ENCODE measurements around the gene APOL2.
A peak's percentile ranks its signal among the peaks of the same experiment; 100 is the strongest.

The APOL2 gene

DNA sequence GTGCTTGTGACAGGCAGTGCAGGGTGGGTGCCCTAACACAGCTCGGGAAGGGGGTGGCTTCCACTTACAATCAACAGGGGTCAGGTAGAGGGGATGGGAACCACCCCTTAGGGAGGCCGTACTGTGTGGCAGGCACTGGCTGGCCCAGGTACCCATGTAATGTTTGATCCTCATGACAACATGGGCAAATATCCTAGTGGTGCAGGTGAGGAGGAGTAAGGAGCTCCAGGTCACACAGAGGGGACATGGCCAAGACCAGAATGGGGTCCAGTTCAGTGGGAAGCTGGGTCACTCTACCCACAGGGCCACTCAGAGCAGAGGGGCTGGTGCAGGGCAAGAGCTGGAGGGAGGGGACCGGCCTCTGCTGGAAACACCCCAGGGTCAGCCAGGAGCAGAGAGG lies 40.8 kb downstream of the APOL2 start:
- TF ChIP-seq, protein P1, sequence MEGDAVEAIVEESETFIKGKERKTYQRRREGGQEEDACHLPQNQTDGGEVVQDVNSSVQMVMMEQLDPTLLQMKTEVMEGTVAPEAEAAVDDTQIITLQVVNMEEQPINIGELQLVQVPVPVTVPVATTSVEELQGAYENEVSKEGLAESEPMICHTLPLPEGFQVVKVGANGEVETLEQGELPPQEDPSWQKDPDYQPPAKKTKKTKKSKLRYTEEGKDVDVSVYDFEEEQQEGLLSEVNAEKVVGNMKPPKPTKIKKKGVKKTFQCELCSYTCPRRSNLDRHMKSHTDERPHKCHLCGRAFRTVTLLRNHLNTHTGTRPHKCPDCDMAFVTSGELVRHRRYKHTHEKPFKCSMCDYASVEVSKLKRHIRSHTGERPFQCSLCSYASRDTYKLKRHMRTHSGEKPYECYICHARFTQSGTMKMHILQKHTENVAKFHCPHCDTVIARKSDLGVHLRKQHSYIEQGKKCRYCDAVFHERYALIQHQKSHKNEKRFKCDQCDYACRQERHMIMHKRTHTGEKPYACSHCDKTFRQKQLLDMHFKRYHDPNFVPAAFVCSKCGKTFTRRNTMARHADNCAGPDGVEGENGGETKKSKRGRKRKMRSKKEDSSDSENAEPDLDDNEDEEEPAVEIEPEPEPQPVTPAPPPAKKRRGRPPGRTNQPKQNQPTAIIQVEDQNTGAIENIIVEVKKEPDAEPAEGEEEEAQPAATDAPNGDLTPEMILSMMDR (conservative IDR thresholded peaks at IDR 0.05; ENCODE audit: control insufficient read depth, insufficient read depth, low read depth, low read length), result no peak
- H3K4me3 ChIP-seq (ENCODE audit: control insufficient read depth, low read depth, low read length), result no peak overlapping the region
- DNase-seq (ENCODE audit: low read depth), result no peak

DNA sequence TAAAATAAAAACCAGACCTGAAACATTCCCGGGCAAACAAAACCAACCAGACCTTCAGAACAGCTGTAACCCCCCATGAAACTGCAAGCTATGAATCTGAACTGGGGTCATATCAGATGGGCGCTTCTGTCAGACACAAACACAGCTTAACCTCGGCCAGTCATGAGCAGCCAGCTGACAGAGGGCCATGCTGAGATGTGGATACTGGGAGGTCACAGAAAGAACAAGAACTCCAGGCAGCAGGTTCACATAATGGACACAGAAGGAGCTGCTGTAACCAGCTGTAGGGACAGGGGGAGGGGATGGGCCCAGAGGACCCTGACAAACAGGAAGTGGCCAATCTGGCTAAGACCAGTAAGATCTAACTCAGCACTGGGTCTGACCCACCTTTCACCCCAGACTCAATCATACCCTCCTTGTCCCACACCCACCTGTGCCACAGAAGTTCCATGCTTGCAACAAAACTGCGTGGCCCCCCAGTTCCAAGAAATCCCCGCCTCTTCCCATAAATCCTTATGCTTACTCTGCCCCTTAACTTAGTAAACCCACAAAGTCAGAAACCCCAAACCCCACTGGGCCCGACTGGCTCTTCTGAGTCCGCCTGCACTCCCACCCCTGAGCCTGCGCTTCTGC lies 41.7 kb downstream of the APOL2 start:
- H3K4me3 ChIP-seq (ENCODE audit: control insufficient read depth, low read depth, low read length), result no peak overlapping the region
- DNase-seq (ENCODE audit: low read depth), result no peak
- TF ChIP-seq, protein P1 (conservative IDR thresholded peaks at IDR 0.05; ENCODE audit: control insufficient read depth, insufficient read depth, low read depth, low read length), result no peak

DNA sequence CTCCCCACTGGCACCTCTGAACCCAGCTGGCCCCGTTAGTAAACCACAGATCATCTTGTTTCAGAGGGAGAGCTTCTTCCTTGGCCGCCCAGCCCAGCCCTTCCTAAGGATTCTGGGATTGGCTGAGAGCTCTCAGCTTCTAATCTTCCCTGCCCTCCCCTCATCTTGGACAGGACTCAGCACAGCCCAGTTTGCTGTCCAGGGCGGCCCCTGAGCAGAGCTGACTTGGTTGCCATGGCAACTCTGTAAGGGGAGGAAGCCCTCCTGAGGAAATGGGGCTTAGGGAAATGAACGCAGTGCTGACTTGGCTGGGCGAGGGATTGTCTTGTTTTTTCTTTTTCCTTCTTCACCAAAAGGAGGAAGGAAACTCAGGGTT lies 42.3 kb downstream of the APOL2 start:
- no peak overlapping the region for H3K4me3 ChIP-seq (ENCODE audit: control insufficient read depth, low read depth, low read length)
- peak; percentile 57 for DNase-seq (ENCODE audit: low read depth)

DNA sequence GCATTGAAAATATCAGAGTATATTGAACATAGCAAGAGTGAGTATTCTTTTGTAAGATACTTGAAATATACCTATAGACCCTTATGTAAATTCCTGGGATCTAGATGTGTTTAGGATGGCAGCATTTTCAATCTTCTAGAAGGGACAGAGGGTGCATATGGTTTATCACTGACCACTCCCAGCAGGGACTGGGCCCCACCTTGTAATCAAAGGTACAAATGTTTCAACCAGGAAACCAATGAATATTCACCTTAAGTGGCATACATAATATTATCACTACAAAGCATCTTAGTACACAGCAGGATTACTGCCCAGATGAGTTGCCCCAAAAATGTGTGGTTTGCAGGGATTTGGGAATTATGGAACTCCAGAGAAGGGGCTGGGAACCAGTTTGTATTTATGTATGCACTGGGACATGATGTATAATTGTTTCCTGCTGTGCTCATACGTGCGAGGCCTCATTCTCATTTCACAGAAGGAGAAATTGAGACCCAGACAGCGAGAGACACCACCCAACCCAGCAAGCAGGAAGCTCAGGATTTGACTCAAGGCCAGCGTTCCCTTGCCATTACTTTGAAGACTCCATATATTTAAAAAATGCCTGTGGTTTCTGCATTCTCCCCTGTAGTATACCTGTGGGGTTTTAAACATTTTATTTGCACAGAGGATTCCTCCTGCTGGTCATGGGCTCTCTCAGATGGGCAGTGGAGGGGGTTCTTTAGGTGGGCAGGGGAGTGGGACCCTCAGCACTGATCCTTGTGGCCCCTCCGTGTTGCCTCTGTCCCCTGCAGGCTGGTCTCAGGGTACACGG lies 42.9 kb downstream of the APOL2 start:
- TF ChIP-seq, protein P1 (conservative IDR thresholded peaks at IDR 0.05; ENCODE audit: control insufficient read depth, insufficient read depth, low read depth, low read length), result no peak
- H3K4me3 ChIP-seq (ENCODE audit: control insufficient read depth, low read depth, low read length), result no peak overlapping the region
- no peak for DNase-seq (ENCODE audit: low read depth)

More for the DNA sequence above, 42.3 kb downstream of the APOL2 start:
- TF ChIP-seq, protein P1 (conservative IDR thresholded peaks at IDR 0.05; ENCODE audit: control insufficient read depth, insufficient read depth, low read depth, low read length), result no peak

DNA sequence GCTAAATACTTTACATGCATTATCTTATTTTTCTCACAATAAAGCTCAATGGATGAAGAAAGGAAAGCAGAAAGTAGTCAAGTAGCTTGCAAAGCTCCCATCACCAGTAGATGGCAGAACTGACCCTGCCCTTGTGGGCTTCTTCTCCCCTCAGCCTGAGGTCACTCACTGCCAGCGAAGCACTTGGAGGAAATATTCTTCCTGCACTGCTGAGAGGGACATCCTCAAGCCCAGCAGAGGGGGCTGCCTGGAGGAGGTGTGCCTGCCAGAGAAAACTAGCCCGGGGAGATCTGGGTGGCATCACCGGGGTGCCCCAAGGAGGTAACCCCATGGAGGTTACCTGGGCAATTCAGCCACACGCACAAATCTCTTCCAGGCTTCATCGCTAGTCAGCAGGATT lies 44.4 kb downstream of the APOL2 start:
- peak; percentile 78 for DNase-seq (ENCODE audit: low read depth)
- no peak overlapping the region for H3K4me3 ChIP-seq (ENCODE audit: control insufficient read depth, low read depth, low read length)
- TF ChIP-seq, protein P1 (conservative IDR thresholded peaks at IDR 0.05; ENCODE audit: control insufficient read depth, insufficient read depth, low read depth, low read length), result peak; percentile 79

DNA sequence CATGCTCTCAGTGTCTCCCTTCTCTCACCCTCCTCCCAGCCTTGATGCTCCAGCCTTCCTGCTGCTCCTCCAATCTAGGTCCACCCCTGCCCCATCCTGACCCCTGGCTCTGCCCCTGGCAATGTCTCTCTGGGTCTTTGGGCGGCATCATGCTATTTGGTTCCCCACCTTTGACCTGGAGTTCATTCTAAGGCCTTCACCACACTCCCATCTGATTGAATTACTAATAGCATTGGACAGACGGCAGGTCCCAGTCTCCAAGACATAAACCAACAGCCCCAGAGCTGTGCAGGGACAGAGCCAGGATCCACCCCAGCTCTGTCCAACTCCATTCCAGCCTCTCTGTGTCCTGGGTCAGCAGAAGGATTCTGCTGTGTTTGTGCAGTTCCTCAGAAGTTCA lies 44.9 kb downstream of the APOL2 start:
- no peak overlapping the region for H3K4me3 ChIP-seq (ENCODE audit: control insufficient read depth, low read depth, low read length)
- TF ChIP-seq, protein P1 (conservative IDR thresholded peaks at IDR 0.05; ENCODE audit: control insufficient read depth, insufficient read depth, low read depth, low read length), result no peak
- DNase-seq (ENCODE audit: low read depth), result no peak

Measured in fibroblast of mammary gland (primary cell).